Duodenal mucosa (tissue), 2 donors: ENCODE data around the gene TANGO6.

Experiments
- H3K27ac ChIP-seq: one replicate; pipeline ENCODE4 v1.7.0; 2013; ENCODE audit warnings: low read depth, low read length
- H3K27me3 ChIP-seq, 2 donors: one replicate each; pipeline ENCODE4 v1.7.0; 2013; ENCODE audit warnings: low read length in 2 of 2, control low read depth in 1 of 2; ENCODE audit not compliant: insufficient read depth in 2 of 2, control insufficient read depth in 1 of 2
- H3K36me3 ChIP-seq, 2 donors: one replicate each; pipeline ENCODE4 v1.7.0; 2013; ENCODE audit warnings: low read length in 2 of 2, control low read depth in 1 of 2; ENCODE audit not compliant: insufficient read depth in 2 of 2, control insufficient read depth in 1 of 2
- H3K4me1 ChIP-seq, 2 donors: one replicate each; pipeline ENCODE4 v1.7.0; 2013; ENCODE audit warnings: low read length in 2 of 2, control low read depth in 1 of 2; ENCODE audit not compliant: insufficient read depth in 2 of 2, control insufficient read depth in 1 of 2
- H3K4me3 ChIP-seq, 2 donors: one replicate each; pipeline ENCODE4 v1.7.0; 2013; ENCODE audit warnings: low read length in 2 of 2, low read depth in 1 of 2
- H3K9ac ChIP-seq, 2 donors: one replicate each; pipeline ENCODE4 v1.7.0; 2013; ENCODE audit warnings: low read length in 2 of 2, low read depth in 1 of 2
- H3K9me3 ChIP-seq, 2 donors: one replicate each; pipeline ENCODE4 v1.7.0; 2013; ENCODE audit warnings: low read length in 2 of 2, control low read depth in 1 of 2; ENCODE audit not compliant: control insufficient read depth in 1 of 2

Gene TANGO6

GRCh38 chr16:68907297-68907696 is 64.0 kb downstream of the TANGO6 start:
- Histone ChIP-seq H3K9ac (no peak overlapping the region), H3K4me1 (peaks cover 0 to 14% of the 10 kb centered on the region in 2 donors), H3K27ac (no peak overlapping the region), H3K27me3 (no peaks in the 10 kb centered on the region), H3K9me3 (no peaks in the 10 kb centered on the region), H3K4me3 (no peak overlapping the region), H3K36me3 (no peaks in the 10 kb centered on the region)

GRCh38 chr16:68907781-68908181 is 64.5 kb downstream of the TANGO6 start:
- H3K9me3 ChIP-seq = no peaks in the 10 kb centered on the region
- H3K4me1 ChIP-seq = peaks cover 0 to 10% of the 10 kb centered on the region in 2 donors
- H3K4me3 ChIP-seq = no peak overlapping the region
- no peak overlapping the region for H3K27ac ChIP-seq
- H3K27me3 ChIP-seq = no peaks in the 10 kb centered on the region
- no peaks in the 10 kb centered on the region for H3K36me3 ChIP-seq
- no peak overlapping the region for H3K9ac ChIP-seq

- Histone ChIP-seq H3K36me3 (no peaks in the 10 kb centered on the region), H3K4me3 (no peak overlapping the region), H3K27ac (no peak overlapping the region), H3K9me3 (no peaks in the 10 kb centered on the region), H3K4me1 (peaks cover 0 to 9% of the 10 kb centered on the region in 2 donors), H3K27me3 (no peaks in the 10 kb centered on the region), H3K9ac (no peak overlapping the region)
Observed at GRCh38 chr16:68909099-68909733, 65.9 kb downstream of the TANGO6 start.

GRCh38 chr16:68910051-68910450 is 66.7 kb downstream of the TANGO6 start:
- Histone ChIP-seq H3K27me3 (no peaks in the 10 kb centered on the region), H3K4me3 (no peak overlapping the region), H3K9ac (no peak overlapping the region), H3K9me3 (no peaks in the 10 kb centered on the region), H3K4me1 (peaks cover 0 to 9% of the 10 kb centered on the region in 2 donors), H3K36me3 (no peaks in the 10 kb centered on the region), H3K27ac (no peak overlapping the region)

GRCh38 chr16:68915589-68915988 is 72.3 kb downstream of the TANGO6 start:
- H3K4me3 ChIP-seq = no peak overlapping the region

GRCh38 chr16:68917541-68917940 is 74.2 kb downstream of the TANGO6 start:
- Histone ChIP-seq H3K4me3 (no peak overlapping the region), H3K36me3 (peaks cover 0 to 4% of the 10 kb centered on the region in 2 donors), H3K4me1 (peaks cover 0 to 4% of the 10 kb centered on the region in 2 donors), H3K27ac (no peak overlapping the region), H3K9me3 (no peaks in the 10 kb centered on the region), H3K27me3 (no peaks in the 10 kb centered on the region), H3K9ac (no peak overlapping the region)

More at GRCh38 chr16:68915589-68915988, 72.3 kb downstream of the TANGO6 start:
- Histone ChIP-seq H3K9me3 (no peaks in the 10 kb centered on the region), H3K9ac (no peak overlapping the region), H3K36me3 (peaks cover 0 to 4% of the 10 kb centered on the region in 2 donors), H3K27ac (no peak overlapping the region), H3K4me1 (no peaks in the 10 kb centered on the region), H3K27me3 (no peaks in the 10 kb centered on the region)

GRCh38 chr16:68920349-68920748 is 77.0 kb downstream of the TANGO6 start:
- no peaks in the 10 kb centered on the region for H3K9me3 ChIP-seq
- H3K27ac ChIP-seq = no peak overlapping the region
- H3K27me3 ChIP-seq = no peaks in the 10 kb centered on the region
- no peak overlapping the region for H3K9ac ChIP-seq
- H3K4me1 ChIP-seq = peaks cover 12 to 23% of the 10 kb centered on the region in 2 donors
- H3K4me3 ChIP-seq = no peak overlapping the region
- H3K36me3 ChIP-seq = peaks cover 0 to 4% of the 10 kb centered on the region in 2 donors

GRCh38 chr16:68921637-68922036 is 78.3 kb downstream of the TANGO6 start:
- no peak overlapping the region for H3K9ac ChIP-seq
- peaks cover 12 to 26% of the 10 kb centered on the region in 2 donors for H3K4me1 ChIP-seq
- no peaks in the 10 kb centered on the region for H3K27me3 ChIP-seq
- H3K9me3 ChIP-seq = no peaks in the 10 kb centered on the region
- no peak overlapping the region for H3K4me3 ChIP-seq
- peaks cover 0 to 4% of the 10 kb centered on the region in 2 donors for H3K36me3 ChIP-seq
- no peak overlapping the region for H3K27ac ChIP-seq

GRCh38 chr16:68923116-68923515 is 79.8 kb downstream of the TANGO6 start:
- peaks cover 19 to 34% of the 10 kb centered on the region in 2 donors for H3K4me1 ChIP-seq
- H3K4me3 ChIP-seq = no peak overlapping the region
- no peaks in the 10 kb centered on the region for H3K27me3 ChIP-seq
- no peaks in the 10 kb centered on the region for H3K9me3 ChIP-seq
- H3K27ac ChIP-seq = no peak overlapping the region
- H3K36me3 ChIP-seq = peaks cover 0 to 9% of the 10 kb centered on the region in 2 donors
- no peak overlapping the region for H3K9ac ChIP-seq

GRCh38 chr16:68927018-68927417 is 83.7 kb downstream of the TANGO6 start:
- Histone ChIP-seq H3K4me1 (peaks cover 23 to 51% of the 10 kb centered on the region in 2 donors), H3K9ac (no peak overlapping the region), H3K27ac (no peak overlapping the region), H3K9me3 (no peaks in the 10 kb centered on the region), H3K4me3 (no peak overlapping the region), H3K36me3 (peaks cover 0 to 11% of the 10 kb centered on the region in 2 donors), H3K27me3 (no peaks in the 10 kb centered on the region)
